Vagina (tissue), 2 donors: ENCODE data around the gene WBP2.

ENCODE experiments used
- CTCF ChIP-seq, 3 experiments: fragments of 450-650 bp in 2 of 3; fragments of 200-600 bp in 1 of 3; sonication (generic) in 1 of 3; IDR thresholded peaks; one replicate each; pipeline ENCODE4 v1.5.1; 2017 to 2019; ENCODE audit warnings: antibody characterized with exemption in 3 of 3, mild to moderate bottlenecking in 2 of 3, moderate library complexity in 2 of 3
- POLR2A ChIP-seq, 2 donors: fragments of 450-650 bp; IDR thresholded peaks; one replicate each; pipeline ENCODE4 v1.6.1; 2017; ENCODE audit warnings: antibody characterized with exemption in 2 of 2, mild to moderate bottlenecking in 2 of 2, moderate library complexity in 2 of 2
- POLR2AphosphoS5 ChIP-seq, 2 donors: sonication (generic); formaldehyde crosslinking; IDR thresholded peaks; one replicate each; pipeline ENCODE4 v1.9.0; 2017; ENCODE audit warnings: antibody characterized with exemption in 2 of 2, mild to moderate bottlenecking in 2 of 2, low read depth in 1 of 2; ENCODE audit not compliant: insufficient read depth in 1 of 2

- TF ChIP-seq CTCF (IDR thresholded peaks at IDR 0.05) (no peak), POLR2A (IDR thresholded peaks at IDR 0.05) (no peak), POLR2AphosphoS5 (IDR thresholded peaks at IDR 0.05; ENCODE audit: insufficient read depth in 1 of 2, low read depth in 1 of 2) (peak; percentile 15 to 58)
Measured at GRCh38 chr17:75854101-75854748, 910 bp downstream of the WBP2 start.
